Measurements from ENCODE around the gene ST3GAL5. TPM values are rescaled to one million over a fixed set of nuclear protein-coding genes. Genes with fewer than 3 reads are reported as not detected.

Gene ST3GAL5
- total RNA-seq, result 100 to 1,000 TPM; 139 to 199 (median 156) TPM

DNA sequence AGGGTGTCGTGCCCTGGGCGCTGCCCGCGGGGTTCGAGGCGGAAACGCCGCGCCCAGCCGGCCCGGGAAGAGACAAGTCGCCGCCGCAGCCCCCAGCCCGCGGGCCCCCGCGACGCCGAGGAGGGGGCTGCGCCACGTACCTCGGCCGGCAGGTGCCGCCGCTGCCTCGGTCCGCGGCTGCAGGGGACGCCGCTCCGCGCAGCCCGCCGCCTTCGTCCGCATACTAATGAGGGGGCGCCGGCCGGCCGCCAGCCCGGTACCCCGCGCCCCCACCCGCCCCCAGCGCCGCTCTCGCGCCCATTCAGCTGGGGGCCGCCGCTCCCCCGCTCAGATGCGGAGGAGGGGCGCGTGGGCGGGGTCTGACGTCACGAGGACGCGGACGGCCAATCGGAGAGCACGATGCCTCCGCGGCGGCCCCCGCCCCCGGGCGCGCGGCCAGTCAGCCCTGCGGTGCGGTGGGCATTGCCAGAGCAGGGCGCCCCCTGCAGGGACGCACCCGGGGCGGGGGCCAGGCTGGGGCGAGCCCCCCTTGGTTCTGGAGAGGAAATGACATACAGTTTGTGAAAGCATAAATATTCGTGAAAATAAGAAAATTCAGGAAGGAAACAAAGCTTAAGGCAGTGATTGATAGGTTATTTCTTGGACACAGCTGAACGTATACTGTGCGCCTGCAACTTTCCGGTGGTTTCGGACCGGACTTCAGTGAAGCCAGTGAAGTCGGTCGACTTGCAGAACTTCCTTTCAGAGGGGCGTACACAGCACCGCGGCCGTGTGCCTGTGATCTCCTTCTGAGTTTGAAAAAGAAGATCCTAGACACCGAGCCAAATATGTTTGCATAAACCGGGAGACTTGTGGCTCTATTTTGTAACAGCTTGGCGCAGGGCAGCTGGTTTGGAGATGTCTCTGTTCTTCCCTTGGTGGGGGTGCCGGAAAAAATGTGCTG is at the start of gene ST3GAL5:
Gene ST3GAL5, minus strand, starts transcription at position 307 of the 943 bp plus-strand sequence. Its CDS starts 85 bp downstream, at position 222.
- Histone ChIP-seq H3K27me3 (no peaks in the 10 kb centered on the region), H3K4me3 (replicated peaks in 1 of 3) (peak within 1 kb of the TSS; percentile 51 to 85 (median 82)), H3K9me3 (no peaks in the 10 kb centered on the region), H3K4me1 (peaks cover 55 to 75% of the 10 kb centered on the region in 2 donors), H3K36me3 (no peaks in the 10 kb centered on the region), H3K27ac (peak within 1 kb of the TSS; percentile 88 to 98 (median 97))
- intact Hi-C loops (cut with DNase I), result loop anchor here (5.0 kb wide), 2 partner anchors 62 to 188 kb away; no protein-coding TSS in a partner anchor
- DNase-seq, result peak; percentile 95
- WGBS, 2 donors, result 0 to 1% methylated on average over 28 to 42 of the region's 94 CpGs
- TF ChIP-seq POLR2A (IDR thresholded peaks at IDR 0.05) (peak; percentile 39 to 94), CTCF (IDR thresholded peaks at IDR 0.05) (peak; percentile 34 to 82 (median 64))

DNA sequence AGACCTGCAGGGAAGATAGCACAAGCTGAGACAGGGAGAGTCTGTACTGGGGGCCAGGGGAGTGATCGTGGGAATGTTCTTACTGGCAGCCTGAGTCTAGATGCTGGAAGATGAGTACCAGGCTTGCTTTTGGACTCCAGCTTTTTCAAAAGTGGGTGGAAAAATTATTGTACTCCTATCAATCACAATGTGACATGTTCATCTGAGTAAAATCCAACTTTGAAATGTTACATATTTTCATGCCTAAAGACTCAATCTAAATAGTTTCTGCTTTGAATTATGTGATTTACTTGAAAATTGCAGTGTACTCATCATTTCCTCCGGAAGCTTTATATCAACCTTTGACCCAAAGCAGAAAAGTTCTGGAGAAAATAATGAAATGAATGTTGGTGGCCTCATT is 49.7 kb upstream of the ST3GAL5 start:
- no peak overlapping the region for H3K27ac ChIP-seq
- 88 to 89% methylated on average over 2 of the region's 2 CpGs for WGBS, 2 donors
- H3K4me3 ChIP-seq (replicated peaks in 1 of 3), result no peak overlapping the region
- DNase-seq, result no peak
- no peak for TF ChIP-seq POLR2A (IDR thresholded peaks at IDR 0.05)
- TF ChIP-seq CTCF (IDR thresholded peaks at IDR 0.05), result no peak
- H3K27me3 ChIP-seq, result no peaks in the 10 kb centered on the region
- no peaks in the 10 kb centered on the region for H3K36me3 ChIP-seq
- no peaks in the 10 kb centered on the region for H3K9me3 ChIP-seq
- H3K4me1 ChIP-seq, result peaks cover 4 to 22% of the 10 kb centered on the region in 2 donors
- intact Hi-C loops (cut with DNase I), result no loop called here

DNA sequence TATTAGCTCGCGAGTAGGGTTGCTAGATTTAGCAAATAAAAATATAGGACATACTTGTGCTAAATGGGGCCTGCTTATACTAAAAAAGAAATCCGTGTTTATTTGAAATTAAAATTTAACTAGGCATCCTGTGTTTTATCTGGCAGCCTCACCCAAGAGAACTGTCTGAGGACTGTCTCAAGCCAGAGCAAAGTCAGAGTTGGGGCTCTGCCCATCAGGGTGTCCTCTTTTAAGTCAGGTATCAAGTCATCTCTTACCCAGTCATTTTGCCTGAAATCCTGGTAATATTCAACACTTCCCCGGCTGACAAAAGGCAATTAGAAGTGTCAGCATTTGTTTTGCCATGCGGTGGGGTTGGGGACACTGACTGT is 48.3 kb upstream of the ST3GAL5 start:
- TF ChIP-seq POLR2A (IDR thresholded peaks at IDR 0.05) (no peak), CTCF (IDR thresholded peaks at IDR 0.05) (no peak)
- WGBS, 2 donors, result 94 to 96% methylated on average over 5 of the region's 5 CpGs
- no peak overlapping the region for H3K4me3 ChIP-seq (replicated peaks in 1 of 3)
- H3K4me1 ChIP-seq, result peaks cover 4 to 22% of the 10 kb centered on the region in 2 donors
- no peaks in the 10 kb centered on the region for H3K36me3 ChIP-seq
- no peak for DNase-seq
- intact Hi-C loops (cut with DNase I), result no loop called here
- H3K9me3 ChIP-seq, result no peaks in the 10 kb centered on the region
- no peaks in the 10 kb centered on the region for H3K27me3 ChIP-seq
- H3K27ac ChIP-seq, result no peak overlapping the region

GRCh38 chr2:85936421-85937068 is 47.8 kb upstream of the ST3GAL5 start:
- H3K4me1 ChIP-seq, result peaks cover 4 to 22% of the 10 kb centered on the region in 2 donors
- intact Hi-C loops (cut with DNase I), result no loop called here
- H3K27me3 ChIP-seq, result no peaks in the 10 kb centered on the region
- H3K36me3 ChIP-seq, result no peaks in the 10 kb centered on the region
- TF ChIP-seq POLR2A (IDR thresholded peaks at IDR 0.05), result no peak
- DNase-seq, result no peak
- no peak overlapping the region for H3K27ac ChIP-seq
- WGBS, 2 donors, result 92 to 93% methylated on average over 15 to 22 of the region's 22 CpGs
- H3K9me3 ChIP-seq, result no peaks in the 10 kb centered on the region
- H3K4me3 ChIP-seq (replicated peaks in 1 of 3), result no peak overlapping the region

DNA sequence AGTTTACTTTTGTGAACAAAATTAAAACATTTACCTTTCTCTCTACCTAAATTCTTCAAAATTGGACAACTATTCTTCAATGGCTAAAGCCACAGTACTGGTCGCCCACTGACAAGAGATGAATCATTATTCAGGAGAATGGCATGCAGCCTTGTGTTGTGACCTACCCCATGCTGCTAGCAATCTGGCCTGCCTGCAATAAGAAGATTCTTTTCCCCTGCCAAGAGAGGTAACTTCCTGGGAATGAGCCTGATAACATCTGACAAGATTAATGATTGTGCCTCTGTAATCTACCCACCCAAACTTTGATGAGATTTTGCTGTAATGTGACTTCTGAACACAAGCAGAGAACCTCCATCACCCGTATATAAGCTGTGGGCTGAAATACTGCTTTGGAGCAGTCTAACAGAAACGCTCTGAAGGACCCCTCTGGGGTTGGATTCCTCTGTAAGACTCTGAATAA is 47.0 kb upstream of the ST3GAL5 start:
- H3K4me1 ChIP-seq, result peaks cover 4 to 26% of the 10 kb centered on the region in 2 donors
- no peaks in the 10 kb centered on the region for H3K27me3 ChIP-seq
- no peak overlapping the region for H3K4me3 ChIP-seq (replicated peaks in 1 of 3)
- TF ChIP-seq POLR2A (IDR thresholded peaks at IDR 0.05) (no peak), CTCF (IDR thresholded peaks at IDR 0.05) (no peak)
- WGBS, 2 donors, result 87 to 90% methylated on average over 3 of the region's 3 CpGs
- no peaks in the 10 kb centered on the region for H3K36me3 ChIP-seq
- peak overlapping the region in 2 of 3 donors; percentile 24 to 51 for H3K27ac ChIP-seq
- intact Hi-C loops (cut with DNase I), result no loop called here
- no peaks in the 10 kb centered on the region for H3K9me3 ChIP-seq
- DNase-seq, result no peak
